Measurements from ENCODE around the gene CLECL1.

The CLECL1 gene

GRCh38 chr12:9732921-9733461, at the start of gene CLECL1:
TSS of gene CLECL1 (minus strand) at chr12:9733097.
- peak within 1 kb of the TSS; percentile 86 for H3K27ac Mint-ChIP-seq
- peaks cover 3% of the 10 kb centered on the region for H3K9me3 Mint-ChIP-seq
- peaks cover 65% of the 10 kb centered on the region for H3K4me1 Mint-ChIP-seq
- H3K4me3 Mint-ChIP-seq, result peak within 1 kb of the TSS; percentile 67
- no peaks in the 10 kb centered on the region for H3K27me3 Mint-ChIP-seq
- CTCF ChIA-PET, result interaction anchor here (0.7 kb wide), 1 partner anchor 10 kb away, joined by 3 read pairs; no protein-coding TSS in a partner anchor
- DNase-seq, result no peak
- peaks cover 19% of the 10 kb centered on the region for H3K36me3 Mint-ChIP-seq

GRCh38 chr12:9781360-9781759, 48.5 kb upstream of the CLECL1 start:
- CTCF ChIA-PET, result interaction anchor here (0.8 kb wide), 1 partner anchor 9 kb away, joined by 3 read pairs; no protein-coding TSS in a partner anchor
- Mint-ChIP-seq H3K36me3 (peaks cover 12% of the 10 kb centered on the region), H3K4me3 (no peak overlapping the region), H3K9me3 (peaks cover 10% of the 10 kb centered on the region), H3K27ac (no peak overlapping the region), H3K4me1 (peaks cover 62% of the 10 kb centered on the region), H3K27me3 (no peaks in the 10 kb centered on the region)
- no peak for DNase-seq

- Mint-ChIP-seq H3K27me3 (no peaks in the 10 kb centered on the region), H3K4me1 (peaks cover 72% of the 10 kb centered on the region), H3K36me3 (peaks cover 12% of the 10 kb centered on the region), H3K27ac (no peak overlapping the region), H3K9me3 (peaks cover 10% of the 10 kb centered on the region), H3K4me3 (no peak overlapping the region)
- CTCF ChIA-PET, result no interaction called here
- no peak for DNase-seq
These were observed 46.3 kb upstream of the CLECL1 start for GRCh38 chr12:9779209-9779608.

GRCh38 chr12:9776781-9777180, 43.9 kb upstream of the CLECL1 start:
- peak overlapping the region; percentile 24 for H3K27ac Mint-ChIP-seq

GRCh38 chr12:9773216-9773877, 40.5 kb upstream of the CLECL1 start:
- Mint-ChIP-seq H3K4me3 (peak overlapping the region; percentile 59), H3K27me3 (no peaks in the 10 kb centered on the region), H3K27ac (peak overlapping the region; percentile 88), H3K36me3 (peaks cover 9% of the 10 kb centered on the region), H3K4me1 (peaks cover 93% of the 10 kb centered on the region), H3K9me3 (peaks cover 1% of the 10 kb centered on the region)
- CTCF ChIA-PET, result interaction anchor here (0.7 to 4.0 kb wide), 3 partner anchors 25 to 1882 kb away, joined by 4 to 14 read pairs (median 4); partner anchors contain the start of gene CLEC7A
- no peak for DNase-seq

More at GRCh38 chr12:9776781-9777180, 43.9 kb upstream of the CLECL1 start:
- Mint-ChIP-seq H3K4me1 (peaks cover 94% of the 10 kb centered on the region), H3K27me3 (no peaks in the 10 kb centered on the region), H3K4me3 (no peak overlapping the region), H3K9me3 (peaks cover 12% of the 10 kb centered on the region), H3K36me3 (peaks cover 18% of the 10 kb centered on the region)
- CTCF ChIA-PET, result interaction anchor here (0.8 to 4.0 kb wide), 3 partner anchors 9 to 26 kb away, joined by 3 to 14 read pairs (median 3); no protein-coding TSS in a partner anchor
- DNase-seq, result no peak

- no peak for DNase-seq
- CTCF ChIA-PET, result interaction anchor here (0.9 to 23.1 kb wide), 3 partner anchors 12 to 36 kb away, joined by 3 to 657 read pairs (median 35); no protein-coding TSS in a partner anchor
- Mint-ChIP-seq H3K4me3 (no peak overlapping the region), H3K9me3 (peaks cover 2% of the 10 kb centered on the region), H3K36me3 (peaks cover 24% of the 10 kb centered on the region), H3K4me1 (peaks cover 53% of the 10 kb centered on the region), H3K27ac (peak overlapping the region; percentile 64), H3K27me3 (no peaks in the 10 kb centered on the region)
These were observed 30.1 kb upstream of the CLECL1 start for GRCh38 chr12:9763025-9763424.

- CTCF ChIA-PET, result interaction anchor here (0.9 to 23.1 kb wide), 4 partner anchors 9 to 37 kb away, joined by 3 to 657 read pairs (median 19); no protein-coding TSS in a partner anchor
- Mint-ChIP-seq H3K9me3 (peaks cover 2% of the 10 kb centered on the region), H3K36me3 (peaks cover 30% of the 10 kb centered on the region), H3K4me3 (peak overlapping the region; percentile 98), H3K27ac (peak overlapping the region; percentile 98), H3K27me3 (no peaks in the 10 kb centered on the region), H3K4me1 (peaks cover 48% of the 10 kb centered on the region)
- DNase-seq, result no peak
These were observed 29.5 kb upstream of the CLECL1 start for GRCh38 chr12:9762369-9762768.

GRCh38 chr12:9761419-9761781, 28.5 kb upstream of the CLECL1 start:
- Mint-ChIP-seq H3K9me3 (peaks cover 2% of the 10 kb centered on the region), H3K4me3 (peak overlapping the region; percentile 98), H3K36me3 (peaks cover 40% of the 10 kb centered on the region), H3K27ac (peak overlapping the region; percentile 98), H3K27me3 (no peaks in the 10 kb centered on the region), H3K4me1 (peaks cover 41% of the 10 kb centered on the region)
- DNase-seq, result no peak
- CTCF ChIA-PET, result interaction anchor here (0.6 to 23.1 kb wide), 6 partner anchors 8 to 163 kb away, joined by 3 to 657 read pairs (median 10); no protein-coding TSS in a partner anchor

GRCh38 chr12:9760699-9761418, 28.0 kb upstream of the CLECL1 start, which contains the start of gene CD69:
TSS of gene CD69 (minus strand) at chr12:9760901. CDS start at chr12:9760820, 81 bp downstream.
- Mint-ChIP-seq H3K4me1 (peaks cover 43% of the 10 kb centered on the region), H3K36me3 (peaks cover 45% of the 10 kb centered on the region), H3K27me3 (no peaks in the 10 kb centered on the region), H3K9me3 (peaks cover 2% of the 10 kb centered on the region), H3K4me3 (peak within 1 kb of the TSS; percentile 98), H3K27ac (peak within 1 kb of the TSS; percentile 98)
- DNase-seq, result peak; percentile 89
- CTCF ChIA-PET, result interaction anchor here (0.6 to 23.1 kb wide), 6 partner anchors 10 to 163 kb away, joined by 3 to 657 read pairs (median 10); no protein-coding TSS in a partner anchor

GRCh38 chr12:9760120-9760519, 27.2 kb upstream of the CLECL1 start:
- CTCF ChIA-PET, result interaction anchor here (0.7 to 23.1 kb wide), 5 partner anchors 9 to 106 kb away, joined by 3 to 657 read pairs (median 15); no protein-coding TSS in a partner anchor
- Mint-ChIP-seq H3K36me3 (peaks cover 52% of the 10 kb centered on the region), H3K4me1 (peaks cover 42% of the 10 kb centered on the region), H3K9me3 (peaks cover 2% of the 10 kb centered on the region), H3K27me3 (no peaks in the 10 kb centered on the region), H3K27ac (peak overlapping the region; percentile 98), H3K4me3 (peak overlapping the region; percentile 98)
- no peak for DNase-seq

- Mint-ChIP-seq H3K36me3 (peaks cover 56% of the 10 kb centered on the region), H3K9me3 (peaks cover 2% of the 10 kb centered on the region), H3K27ac (peak overlapping the region; percentile 98), H3K4me3 (peak overlapping the region; percentile 98), H3K4me1 (peaks cover 42% of the 10 kb centered on the region), H3K27me3 (no peaks in the 10 kb centered on the region)
- no peak for DNase-seq
- CTCF ChIA-PET, result interaction anchor here (0.7 to 23.1 kb wide), 4 partner anchors 9 to 39 kb away, joined by 3 to 657 read pairs (median 25); no protein-coding TSS in a partner anchor
These were observed 26.8 kb upstream of the CLECL1 start for GRCh38 chr12:9759694-9760093.

- Mint-ChIP-seq H3K4me3 (peak overlapping the region; percentile 98), H3K36me3 (peaks cover 70% of the 10 kb centered on the region), H3K27me3 (no peaks in the 10 kb centered on the region), H3K9me3 (peaks cover 2% of the 10 kb centered on the region), H3K27ac (peak overlapping the region; percentile 98), H3K4me1 (peaks cover 42% of the 10 kb centered on the region)
- CTCF ChIA-PET, result interaction anchor here (0.7 to 23.1 kb wide), 8 partner anchors 8 to 107 kb away, joined by 3 to 657 read pairs (median 5); partner anchors contain the start of gene CLEC2D
- DNase-seq, result peak; percentile 18
These were observed 25.2 kb upstream of the CLECL1 start for GRCh38 chr12:9758119-9758518.

GRCh38 chr12:9757433-9758025, 24.6 kb upstream of the CLECL1 start:
- H3K27me3 Mint-ChIP-seq, result no peaks in the 10 kb centered on the region
- CTCF ChIA-PET, result interaction anchor here (1.4 to 23.1 kb wide), 4 partner anchors 15 to 107 kb away, joined by 3 to 657 read pairs (median 8); partner anchors contain the start of gene CLEC2D
- peaks cover under 1% of the 10 kb centered on the region for H3K9me3 Mint-ChIP-seq
- peak overlapping the region; percentile 98 for H3K4me3 Mint-ChIP-seq
- H3K27ac Mint-ChIP-seq, result peak overlapping the region; percentile 98
- DNase-seq, result no peak
- peaks cover 76% of the 10 kb centered on the region for H3K36me3 Mint-ChIP-seq
- peaks cover 43% of the 10 kb centered on the region for H3K4me1 Mint-ChIP-seq
